Activated CD8-positive, alpha-beta T cell treated with anti-CD3 and anti-CD28 coated beads for 36 hours (primary cell): ENCODE measurements around the gene NEK5. TPM values are rescaled to one million over a fixed set of nuclear protein-coding genes. Genes with fewer than 3 reads are reported as not detected.
"Not testable (repeated sequence)": the region's sequence is repeated elsewhere in the genome, so short reads cannot be mapped to it uniquely, and the experiment has no call there.

Source experiments
- ATAC-seq: fragments of 200-7000 bp; cut with Tn5 transposase; one replicate; pipeline ENCODE4 v1.10.0; 2021; ENCODE audit warnings: mild to moderate bottlenecking, moderate library complexity
- CTCF ChIA-PET: fragments of 350-600 bp; sonication (Branson Sonifier 250); formaldehyde crosslinking; loops from one replicate; lab custom pipeline; 2021; ENCODE audit warnings: antibody characterized with exemption; lab: Charles Lee
- POLR2A ChIA-PET: fragments of 350-600 bp; sonication (Branson Sonifier 250); formaldehyde crosslinking; loops from one replicate; lab custom pipeline; 2021; ENCODE audit warnings: antibody characterized with exemption; lab: Charles Lee
- DNase-seq: peaks from one replicate; pipeline ENCODE4 v3.0.0-alpha.2; 2020
- H3K27ac Mint-ChIP-seq: one replicate; pipeline ENCODE4 v1.8.0; 2021; ENCODE audit warnings: mild to moderate bottlenecking, mixed read lengths
- H3K27me3 Mint-ChIP-seq: one replicate; pipeline ENCODE4 v1.8.0; 2021; ENCODE audit warnings: mixed read lengths
- H3K36me3 Mint-ChIP-seq: one replicate; pipeline ENCODE4 v1.8.0; 2021; ENCODE audit warnings: low read depth, mixed read lengths
- H3K4me1 Mint-ChIP-seq: one replicate; pipeline ENCODE4 v1.8.0; 2021; ENCODE audit warnings: low read depth, mixed read lengths
- H3K4me3 Mint-ChIP-seq: one replicate; pipeline ENCODE4 v1.8.0; 2021; ENCODE audit warnings: mild to moderate bottlenecking, moderate library complexity, mixed read lengths
- H3K9me3 Mint-ChIP-seq: one replicate; pipeline ENCODE4 v1.8.0; 2021; ENCODE audit warnings: mixed read lengths
- CTCF ChIP-seq: fragments of 200-600 bp; IDR thresholded peaks from one replicate; pipeline ENCODE4 v1.8.0; 2022; ENCODE audit warnings: antibody characterized with exemption, mild to moderate bottlenecking
- intact Hi-C: fragments of 100-400 bp; cut with micrococcal nuclease; formaldehyde crosslinking; loops from one replicate; pipeline ENCODE4 v1.10.0; 2022
- total RNA-seq, 2 experiments: library from RNA; stranded (reverse); gene quantifications; one replicate each; pipeline ENCODE4 v1.2.3, GENCODE V29; 2021

NEK5 gene
- total RNA-seq, 2 experiments from 2014 or later: 0.11 to 0.16 TPM

GRCh38 chr13:52061587-52061986 lies 67.3 kb downstream of the NEK5 start:
- no peak for DNase-seq
- POLR2A ChIA-PET: no interaction called here
- Mint-ChIP-seq H3K27me3 (no peaks in the 10 kb centered on the region), H3K27ac (no peak overlapping the region), H3K36me3 (no peaks in the 10 kb centered on the region), H3K4me1 (no peaks in the 10 kb centered on the region), H3K9me3 (peaks cover 13% of the 10 kb centered on the region), H3K4me3 (no peak overlapping the region)
- ATAC-seq: no peak
- intact Hi-C loops: no loop called here
- CTCF ChIA-PET: no interaction called here
- no peak for TF ChIP-seq CTCF

DNA sequence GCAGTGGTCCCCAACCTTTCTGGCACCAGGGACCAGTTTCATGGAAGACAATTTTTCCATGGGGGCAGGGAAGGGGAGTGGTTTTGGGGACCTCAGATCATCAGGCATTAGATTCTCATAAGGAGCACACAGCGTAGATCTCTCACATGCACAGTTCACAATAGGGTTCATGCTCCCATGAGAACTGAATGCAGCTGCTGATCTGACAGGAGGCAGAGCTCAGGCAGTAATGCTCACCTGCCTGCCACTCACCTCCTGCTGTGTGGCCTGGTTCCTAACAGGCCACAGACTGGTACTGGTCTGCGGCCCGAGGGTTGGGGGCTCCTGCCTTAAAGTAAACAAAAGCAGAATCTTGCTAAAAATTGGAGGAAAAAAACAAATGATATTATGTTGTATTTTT lies 67.8 kb downstream of the NEK5 start:
- H3K4me3 Mint-ChIP-seq, H3K4me1 Mint-ChIP-seq, POLR2A ChIA-PET, DNase-seq, CTCF ChIA-PET, H3K36me3 Mint-ChIP-seq, intact Hi-C loops, H3K27ac Mint-ChIP-seq, ATAC-seq, H3K27me3 Mint-ChIP-seq: not testable (repeated sequence)
- H3K9me3 Mint-ChIP-seq: peaks cover 13% of the 10 kb centered on the region

- no peak for ATAC-seq
- ChIA-PET CTCF (no interaction called here), POLR2A (no interaction called here)
- H3K9me3 Mint-ChIP-seq: peaks cover 12% of the 10 kb centered on the region
- H3K36me3 Mint-ChIP-seq: no peaks in the 10 kb centered on the region
- H3K27me3 Mint-ChIP-seq: no peaks in the 10 kb centered on the region
- no peak for DNase-seq
- no peak for TF ChIP-seq CTCF
- H3K4me3 Mint-ChIP-seq: no peak overlapping the region
- intact Hi-C loops: no loop called here
- no peaks in the 10 kb centered on the region for H3K4me1 Mint-ChIP-seq
- no peak overlapping the region for H3K27ac Mint-ChIP-seq
Observed at GRCh38 chr13:52053460-52053859, 75.4 kb downstream of the NEK5 start.

- no peak for TF ChIP-seq CTCF
- Mint-ChIP-seq H3K4me3 (no peak overlapping the region), H3K9me3 (peaks cover 12% of the 10 kb centered on the region), H3K27me3 (no peaks in the 10 kb centered on the region), H3K4me1 (no peaks in the 10 kb centered on the region), H3K36me3 (no peaks in the 10 kb centered on the region), H3K27ac (no peak overlapping the region)
- DNase-seq: no peak
- POLR2A ChIA-PET: no interaction called here
- CTCF ChIA-PET: no interaction called here
- ATAC-seq: no peak
- intact Hi-C loops: no loop called here
Observed at GRCh38 chr13:52051400-52051799, 77.5 kb downstream of the NEK5 start.

GRCh38 chr13:52048516-52048915 lies 80.4 kb downstream of the NEK5 start:
- CTCF ChIA-PET: interaction anchor here (1.1 kb wide), 1 partner anchor 93 kb away, joined by 3 read pairs; no protein-coding TSS in a partner anchor
- H3K4me1 Mint-ChIP-seq: no peaks in the 10 kb centered on the region

More at GRCh38 chr13:52048516-52048915, 80.4 kb downstream of the NEK5 start:
- H3K27me3 Mint-ChIP-seq: no peaks in the 10 kb centered on the region
- no peak for DNase-seq
- peaks cover 5% of the 10 kb centered on the region for H3K36me3 Mint-ChIP-seq
- no peak overlapping the region for H3K4me3 Mint-ChIP-seq
- H3K9me3 Mint-ChIP-seq: peaks cover 12% of the 10 kb centered on the region
- intact Hi-C loops: no loop called here
- no peak for ATAC-seq
- POLR2A ChIA-PET: no interaction called here
- no peak for TF ChIP-seq CTCF
- no peak overlapping the region for H3K27ac Mint-ChIP-seq
